ENCODE data around the gene SLC4A1AP. TPM values are rescaled to one million over a fixed set of nuclear protein-coding genes. Genes with fewer than 3 reads are reported as not detected.
A peak's percentile ranks its signal among the peaks of the same experiment; 100 is the strongest.

The SLC4A1AP gene
- total RNA-seq, 1 donor from 2014 or later = 24.7 TPM

DNA sequence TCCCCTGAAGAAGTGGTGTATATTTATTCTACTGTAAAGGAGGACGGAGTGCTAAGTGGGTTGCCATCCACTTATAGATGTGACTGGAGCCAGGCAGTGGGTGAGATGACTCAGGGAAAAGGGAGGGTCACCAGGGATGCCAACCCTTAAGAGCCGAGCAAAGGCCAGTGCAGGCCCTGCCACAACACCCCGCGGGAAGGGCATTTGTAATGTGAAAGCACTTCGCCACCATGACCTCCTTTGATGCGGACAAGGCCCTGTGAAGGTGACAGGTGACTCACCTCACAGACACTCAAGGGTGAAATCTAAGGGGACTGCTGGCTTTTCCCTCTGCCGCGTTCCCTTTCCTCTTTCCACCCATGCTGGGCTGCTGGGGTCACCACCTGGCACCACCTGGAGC is 57.6 kb downstream of the SLC4A1AP start:
- Mint-ChIP-seq H3K4me1 (ENCODE audit: low read depth, unreplicated experiment) (peaks cover 13% of the 10 kb centered on the region), H3K36me3 (ENCODE audit: unreplicated experiment) (no peaks in the 10 kb centered on the region), H3K9me3 (ENCODE audit: unreplicated experiment) (peaks cover 4% of the 10 kb centered on the region), H3K27me3 (ENCODE audit: unreplicated experiment) (peaks cover 9% of the 10 kb centered on the region), H3K4me3 (ENCODE audit: unreplicated experiment) (no peak overlapping the region), H3K27ac (ENCODE audit: unreplicated experiment) (no peak overlapping the region)
- DNase-seq = no peak
- TF ChIP-seq, protein P1, sequence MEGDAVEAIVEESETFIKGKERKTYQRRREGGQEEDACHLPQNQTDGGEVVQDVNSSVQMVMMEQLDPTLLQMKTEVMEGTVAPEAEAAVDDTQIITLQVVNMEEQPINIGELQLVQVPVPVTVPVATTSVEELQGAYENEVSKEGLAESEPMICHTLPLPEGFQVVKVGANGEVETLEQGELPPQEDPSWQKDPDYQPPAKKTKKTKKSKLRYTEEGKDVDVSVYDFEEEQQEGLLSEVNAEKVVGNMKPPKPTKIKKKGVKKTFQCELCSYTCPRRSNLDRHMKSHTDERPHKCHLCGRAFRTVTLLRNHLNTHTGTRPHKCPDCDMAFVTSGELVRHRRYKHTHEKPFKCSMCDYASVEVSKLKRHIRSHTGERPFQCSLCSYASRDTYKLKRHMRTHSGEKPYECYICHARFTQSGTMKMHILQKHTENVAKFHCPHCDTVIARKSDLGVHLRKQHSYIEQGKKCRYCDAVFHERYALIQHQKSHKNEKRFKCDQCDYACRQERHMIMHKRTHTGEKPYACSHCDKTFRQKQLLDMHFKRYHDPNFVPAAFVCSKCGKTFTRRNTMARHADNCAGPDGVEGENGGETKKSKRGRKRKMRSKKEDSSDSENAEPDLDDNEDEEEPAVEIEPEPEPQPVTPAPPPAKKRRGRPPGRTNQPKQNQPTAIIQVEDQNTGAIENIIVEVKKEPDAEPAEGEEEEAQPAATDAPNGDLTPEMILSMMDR (IDR thresholded peaks at IDR 0.05; ENCODE audit: partially characterized antibody, unreplicated experiment) = no peak

DNA sequence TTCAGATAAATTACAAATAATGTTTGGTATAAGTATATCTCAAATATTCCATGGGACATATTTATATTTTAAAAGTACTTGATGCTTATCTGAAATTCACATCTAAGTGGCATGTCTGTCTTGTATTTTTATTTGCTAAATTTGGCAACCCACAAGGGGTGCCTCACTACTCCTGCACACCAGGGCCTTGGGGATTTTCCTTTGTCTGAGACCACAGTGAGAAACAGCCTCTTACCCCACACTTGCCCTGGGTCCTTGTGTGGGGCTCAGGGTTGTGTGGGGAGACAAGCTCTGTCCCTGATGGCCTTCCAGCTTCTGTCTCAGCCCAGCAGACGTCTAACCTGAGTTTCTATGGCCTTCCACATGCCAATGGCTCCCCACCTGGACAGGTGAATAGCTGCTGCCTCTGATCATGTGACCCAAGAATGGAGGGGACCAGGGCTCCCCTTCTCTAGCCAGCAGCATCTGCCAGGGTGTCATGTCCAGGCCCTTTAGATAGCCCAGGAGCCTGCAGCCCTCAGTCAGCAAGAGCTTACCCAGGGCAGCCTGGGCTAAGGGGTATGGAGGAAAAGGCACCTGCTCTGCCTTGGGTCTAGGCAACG is 58.3 kb downstream of the SLC4A1AP start:
- TF ChIP-seq, protein P1 (IDR thresholded peaks at IDR 0.05; ENCODE audit: partially characterized antibody, unreplicated experiment) = no peak
- Mint-ChIP-seq H3K27ac (ENCODE audit: unreplicated experiment) (no peak overlapping the region), H3K9me3 (ENCODE audit: unreplicated experiment) (peaks cover 1% of the 10 kb centered on the region), H3K4me3 (ENCODE audit: unreplicated experiment) (no peak overlapping the region), H3K27me3 (ENCODE audit: unreplicated experiment) (peaks cover 7% of the 10 kb centered on the region), H3K4me1 (ENCODE audit: low read depth, unreplicated experiment) (peaks cover 6% of the 10 kb centered on the region), H3K36me3 (ENCODE audit: unreplicated experiment) (no peaks in the 10 kb centered on the region)
- DNase-seq = no peak

DNA sequence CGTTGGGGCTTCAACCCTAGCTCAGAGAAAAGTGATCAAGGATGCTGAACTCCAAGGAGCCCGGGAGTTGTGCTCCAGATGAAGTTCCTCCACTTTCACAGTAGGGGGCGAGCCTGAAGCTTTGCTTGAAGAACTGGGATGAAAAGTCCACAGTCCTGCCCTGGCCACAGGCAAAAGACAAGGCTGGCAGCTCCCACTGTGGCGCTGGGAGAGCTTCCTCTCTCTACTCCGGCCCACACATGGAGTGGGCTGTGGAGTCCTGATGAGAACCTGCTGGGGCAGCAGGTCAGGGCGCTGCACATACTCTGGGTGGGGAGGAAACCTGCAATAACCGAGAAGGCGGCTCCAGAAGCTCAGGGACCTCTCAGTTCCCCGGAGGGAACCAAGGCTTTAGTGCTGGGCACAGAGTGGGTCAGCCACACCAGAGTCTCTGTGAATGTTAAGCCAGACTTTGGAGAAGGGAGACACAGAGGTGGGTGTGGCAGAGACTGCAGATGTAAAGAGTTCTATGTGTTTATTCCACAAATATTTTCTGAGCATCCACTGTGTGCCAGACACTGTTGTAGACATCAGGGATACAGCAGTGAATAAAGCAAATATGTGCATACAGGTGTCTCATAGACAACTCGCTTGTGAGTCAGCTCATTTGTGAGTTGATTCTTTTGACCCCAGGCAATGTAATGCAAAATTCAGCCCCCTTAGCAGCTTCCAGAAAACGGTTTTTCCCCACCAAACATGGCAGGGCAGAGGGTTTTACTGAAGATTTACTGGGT is 59.9 kb downstream of the SLC4A1AP start:
- Mint-ChIP-seq H3K36me3 (ENCODE audit: unreplicated experiment) (no peaks in the 10 kb centered on the region), H3K9me3 (ENCODE audit: unreplicated experiment) (peaks cover 2% of the 10 kb centered on the region), H3K4me1 (ENCODE audit: low read depth, unreplicated experiment) (peaks cover 4% of the 10 kb centered on the region), H3K27me3 (ENCODE audit: unreplicated experiment) (peaks cover 7% of the 10 kb centered on the region), H3K27ac (ENCODE audit: unreplicated experiment) (no peak overlapping the region), H3K4me3 (ENCODE audit: unreplicated experiment) (no peak overlapping the region)
- TF ChIP-seq, protein P1 (IDR thresholded peaks at IDR 0.05; ENCODE audit: partially characterized antibody, unreplicated experiment) = peak; percentile 81
- DNase-seq = peak; percentile 62

DNA sequence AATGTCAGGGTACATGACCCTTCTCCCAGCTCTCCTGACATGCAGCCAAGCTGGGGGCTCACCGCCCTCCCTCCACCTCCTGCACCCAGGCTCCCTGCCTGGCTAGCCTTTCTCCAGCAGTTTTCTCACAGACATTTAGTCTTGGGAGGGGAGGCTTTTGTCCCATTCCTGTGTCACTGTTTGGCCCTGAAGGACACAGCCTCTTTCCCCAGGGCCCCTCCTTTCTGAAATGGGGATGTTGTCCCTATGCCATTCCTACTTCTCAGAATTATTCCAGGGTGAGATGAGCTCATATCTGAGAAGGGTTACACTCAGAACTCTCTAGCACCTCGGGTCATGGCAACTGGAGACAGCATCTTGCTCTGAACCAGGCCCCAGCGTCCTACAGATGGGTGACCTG is 60.5 kb downstream of the SLC4A1AP start:
- Mint-ChIP-seq H3K27ac (ENCODE audit: unreplicated experiment) (no peak overlapping the region), H3K36me3 (ENCODE audit: unreplicated experiment) (no peaks in the 10 kb centered on the region), H3K27me3 (ENCODE audit: unreplicated experiment) (peaks cover 7% of the 10 kb centered on the region), H3K4me1 (ENCODE audit: low read depth, unreplicated experiment) (peaks cover 4% of the 10 kb centered on the region), H3K9me3 (ENCODE audit: unreplicated experiment) (peaks cover 2% of the 10 kb centered on the region), H3K4me3 (ENCODE audit: unreplicated experiment) (no peak overlapping the region)
- DNase-seq = no peak
- TF ChIP-seq, protein P1 (IDR thresholded peaks at IDR 0.05; ENCODE audit: partially characterized antibody, unreplicated experiment) = no peak
